ENCODE data around the gene GPANK1. TPM values are rescaled to one million over a fixed set of nuclear protein-coding genes. Genes with fewer than 3 reads are reported as not detected.

GPANK1 gene
- total and polyA plus RNA-seq, 2 donors (not counting 1 experiment from before 2014, with no cell fraction given) = 13.1 to 15.0 TPM

DNA sequence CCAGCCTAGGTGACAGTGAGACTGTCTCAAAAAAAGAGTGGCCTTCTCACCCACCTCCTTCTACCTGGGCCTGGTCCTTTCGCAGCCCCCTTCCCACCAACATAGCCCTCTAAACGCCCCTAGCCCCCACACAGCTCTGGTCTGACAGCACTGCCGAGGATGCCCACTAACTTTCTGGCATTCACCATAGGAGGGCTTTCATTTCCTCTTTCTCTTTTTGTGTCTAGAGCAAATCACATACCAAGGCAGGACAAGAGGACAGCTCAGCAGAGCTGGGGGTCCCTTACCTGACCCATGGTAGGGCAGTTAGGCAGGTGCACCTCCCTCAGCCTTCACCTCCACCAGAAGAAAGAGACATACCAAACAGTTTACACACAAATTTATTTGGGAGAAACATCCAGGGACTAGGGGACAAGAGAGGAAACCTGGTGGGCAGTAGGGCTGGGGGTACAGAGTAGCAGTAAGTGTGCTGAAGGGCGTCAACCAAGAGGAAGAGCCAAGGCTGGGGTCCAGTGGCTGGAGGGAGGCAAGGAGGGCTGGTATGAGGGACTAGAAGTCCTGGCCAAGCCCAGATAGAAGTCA lies 11.6 kb upstream of the GPANK1 start:
- H3K9ac ChIP-seq (ENCODE audit: insufficient read depth, low read length) = no peak overlapping the region
- no peaks in the 10 kb centered on the region for H3K9me3 ChIP-seq (ENCODE audit: control insufficient read depth, insufficient read depth, low read depth, low read length)
- no peak for TF ChIP-seq CTCF (conservative IDR thresholded peaks at IDR 0.05 in 1 of 2, IDR thresholded peaks at IDR 0.05 in 1 of 2; ENCODE audit: low read depth in 1 of 2, low read length in 2 of 2)
- no peak for TF ChIP-seq EZH2 (IDR thresholded peaks at IDR 0.05; ENCODE audit: low read length, missing control alignments)
- no peaks in the 10 kb centered on the region for H4K20me1 ChIP-seq (ENCODE audit: control insufficient read depth, extremely low read depth, insufficient read depth, low read length)
- H3K4me2 ChIP-seq (ENCODE audit: extremely low read depth, insufficient read depth, low read length) = no peak overlapping the region
- DNase-seq (ENCODE audit: low read depth in 2 of 2) = no peak
- no peaks in the 10 kb centered on the region for H3K79me2 ChIP-seq (ENCODE audit: control insufficient read depth, insufficient read depth, low read length)
- peaks cover 9% of the 10 kb centered on the region for H3K36me3 ChIP-seq (ENCODE audit: control insufficient read depth, insufficient read depth, low read length)
- no peak overlapping the region for H2AFZ ChIP-seq (ENCODE audit: low read length)
- no peak overlapping the region for H3K27ac ChIP-seq (ENCODE audit: insufficient read depth, low read length)
- no peak overlapping the region for H3K4me3 ChIP-seq (replicated peaks in 1 of 4; ENCODE audit: control extremely low read depth in 1 of 4, insufficient read depth in 1 of 4, low read depth in 3 of 4, low read length in 4 of 4)
- H3K4me1 ChIP-seq (ENCODE audit: control insufficient read depth, extremely low read depth, insufficient read depth, low read length) = peaks cover 9% of the 10 kb centered on the region
- H3K27me3 ChIP-seq (ENCODE audit: control insufficient read depth, insufficient read depth, low read length) = no peaks in the 10 kb centered on the region

GRCh38 chr6:31669676-31670075 lies 4.9 kb upstream of the GPANK1 start, which contains the start of gene LY6G5B:
TSS of gene LY6G5B (plus strand) at chr6:31669976. CDS start at chr6:31670951, 975 bp downstream.
- Histone ChIP-seq H3K27me3 (ENCODE audit: control insufficient read depth, insufficient read depth, low read length) (no peaks in the 10 kb centered on the region), H3K36me3 (ENCODE audit: control insufficient read depth, insufficient read depth, low read length) (peaks cover 33% of the 10 kb centered on the region), H4K20me1 (ENCODE audit: control insufficient read depth, extremely low read depth, insufficient read depth, low read length) (no peaks in the 10 kb centered on the region), H3K9me3 (ENCODE audit: control insufficient read depth, insufficient read depth, low read depth, low read length) (no peaks in the 10 kb centered on the region), H3K4me1 (ENCODE audit: control insufficient read depth, extremely low read depth, insufficient read depth, low read length) (peaks cover 10% of the 10 kb centered on the region), H3K4me2 (ENCODE audit: extremely low read depth, insufficient read depth, low read length) (no peak within 1 kb of the TSS), H3K4me3 (replicated peaks in 1 of 4; ENCODE audit: control extremely low read depth in 1 of 4, insufficient read depth in 1 of 4, low read depth in 3 of 4, low read length in 4 of 4) (no peak within 1 kb of the TSS), H3K27ac (ENCODE audit: insufficient read depth, low read length) (peak within 1 kb of the TSS; percentile 53), H3K79me2 (ENCODE audit: control insufficient read depth, insufficient read depth, low read length) (peaks cover 34% of the 10 kb centered on the region), H2AFZ (ENCODE audit: low read length) (no peak within 1 kb of the TSS), H3K9ac (ENCODE audit: insufficient read depth, low read length) (no peak within 1 kb of the TSS)
- TF ChIP-seq EZH2 (IDR thresholded peaks at IDR 0.05; ENCODE audit: low read length, missing control alignments) (no peak), CTCF (conservative IDR thresholded peaks at IDR 0.05 in 1 of 2, IDR thresholded peaks at IDR 0.05 in 1 of 2; ENCODE audit: low read depth in 1 of 2, low read length in 2 of 2) (no peak)
- DNase-seq (ENCODE audit: low read depth in 2 of 2) = no peak

GRCh38 chr6:31666337-31666965 lies 1.7 kb upstream of the GPANK1 start:
- Histone ChIP-seq H4K20me1 (ENCODE audit: control insufficient read depth, extremely low read depth, insufficient read depth, low read length) (no peaks in the 10 kb centered on the region), H3K27me3 (ENCODE audit: control insufficient read depth, insufficient read depth, low read length) (no peaks in the 10 kb centered on the region), H3K4me3 (replicated peaks in 1 of 4; ENCODE audit: control extremely low read depth in 1 of 4, insufficient read depth in 1 of 4, low read depth in 3 of 4, low read length in 4 of 4) (peak overlapping the region; percentile 82 to 94 (median 86)), H3K36me3 (ENCODE audit: control insufficient read depth, insufficient read depth, low read length) (peaks cover 27% of the 10 kb centered on the region), H2AFZ (ENCODE audit: low read length) (no peak overlapping the region), H3K79me2 (ENCODE audit: control insufficient read depth, insufficient read depth, low read length) (peaks cover 46% of the 10 kb centered on the region), H3K27ac (ENCODE audit: insufficient read depth, low read length) (peak overlapping the region; percentile 87), H3K9ac (ENCODE audit: insufficient read depth, low read length) (peak overlapping the region; percentile 94), H3K4me1 (ENCODE audit: control insufficient read depth, extremely low read depth, insufficient read depth, low read length) (peaks cover 19% of the 10 kb centered on the region), H3K4me2 (ENCODE audit: extremely low read depth, insufficient read depth, low read length) (peak overlapping the region; percentile 93), H3K9me3 (ENCODE audit: control insufficient read depth, insufficient read depth, low read depth, low read length) (no peaks in the 10 kb centered on the region)
- no peak for DNase-seq (ENCODE audit: low read depth in 2 of 2)
- TF ChIP-seq EZH2 (IDR thresholded peaks at IDR 0.05; ENCODE audit: low read length, missing control alignments) (no peak), CTCF (conservative IDR thresholded peaks at IDR 0.05 in 1 of 2, IDR thresholded peaks at IDR 0.05 in 1 of 2; ENCODE audit: low read depth in 1 of 2, low read length in 2 of 2) (no peak)
